Anterior cingulate cortex (tissue), 58 donors: ENCODE measurements around the gene NPBWR2.

Experiments
- DNase-seq, 58 donors: peaks; one replicate each; lab custom pipeline; 2025; lab: John Stamatoyannopoulos, UW

The NPBWR2 gene

GRCh38 chr20:64106981-64107735, at the start of gene NPBWR2:
NPBWR2 (minus strand) TSS chr20:64107565; CDS start chr20:64106831, 734 bp downstream.
- DNase-seq = peak in 1 of 58 donors; percentile 18

- DNase-seq = no peak
Observed at GRCh38 chr20:64156136-64156885, 48.9 kb upstream of the NPBWR2 start.

GRCh38 chr20:64155258-64156135, 48.1 kb upstream of the NPBWR2 start:
- no peak for DNase-seq

- DNase-seq = no peak
Observed at GRCh38 chr20:64154590-64155257, 47.4 kb upstream of the NPBWR2 start.

GRCh38 chr20:64153861-64154589, 46.7 kb upstream of the NPBWR2 start:
- no peak for DNase-seq

- no peak for DNase-seq
Observed at GRCh38 chr20:64153410-64153809, 46.0 kb upstream of the NPBWR2 start.

- DNase-seq = no peak
Observed at GRCh38 chr20:64152906-64153305, 45.5 kb upstream of the NPBWR2 start.

GRCh38 chr20:64151633-64152530, 44.5 kb upstream of the NPBWR2 start:
- no peak for DNase-seq

- DNase-seq = no peak
Observed at GRCh38 chr20:64150756-64151632, 43.6 kb upstream of the NPBWR2 start.

GRCh38 chr20:64149809-64150560, 42.6 kb upstream of the NPBWR2 start:
- DNase-seq = no peak

- DNase-seq = no peak
Observed at GRCh38 chr20:64149141-64149540, 41.8 kb upstream of the NPBWR2 start.

GRCh38 chr20:64148581-64148980, 41.2 kb upstream of the NPBWR2 start:
- no peak for DNase-seq

GRCh38 chr20:64146936-64147477, 39.6 kb upstream of the NPBWR2 start:
- peak in 3 of 58 donors; percentile 11 to 26 (median 15) for DNase-seq

- DNase-seq = no peak
Observed at GRCh38 chr20:64146301-64146935, 39.1 kb upstream of the NPBWR2 start.

GRCh38 chr20:64145458-64146300, 38.3 kb upstream of the NPBWR2 start:
- no peak for DNase-seq
